AG10803 (cell line): Measurements from ENCODE around the gene CCDC88C.

ENCODE experiments used
- DNase-seq: peaks from one replicate; pipeline ENCODE4 v3.0.0; 2010; ENCODE audit warnings: low read depth
- H3K4me3 ChIP-seq: 2 replicates; pipeline ENCODE4 v1.5.1; 2011; ENCODE audit warnings: mild to moderate bottlenecking, low read length, control low read depth
- CTCF ChIP-seq: conservative IDR thresholded peaks from 2 replicates; pipeline ENCODE4 v1.5.1; 2011; ENCODE audit warnings: mild to moderate bottlenecking, low read length, control low read depth, inconsistent platforms

Gene CCDC88C

GRCh38 chr14:91381801-91382670 is 35.6 kb downstream of the CCDC88C start:
- DNase-seq: no peak
- H3K4me3 ChIP-seq: no peak overlapping the region
- no peak for TF ChIP-seq CTCF

GRCh38 chr14:91380610-91381371 is 36.8 kb downstream of the CCDC88C start:
- no peak for DNase-seq
- H3K4me3 ChIP-seq: no peak overlapping the region
- no peak for TF ChIP-seq CTCF

- no peak for TF ChIP-seq CTCF
- DNase-seq: no peak
- H3K4me3 ChIP-seq: no peak overlapping the region
Observed at GRCh38 chr14:91380123-91380522, 37.5 kb downstream of the CCDC88C start.

GRCh38 chr14:91379579-91379932 is 38.1 kb downstream of the CCDC88C start:
- DNase-seq: no peak
- TF ChIP-seq CTCF: no peak

GRCh38 chr14:91378930-91379578 is 38.6 kb downstream of the CCDC88C start:
- no peak for TF ChIP-seq CTCF
- no peak overlapping the region for H3K4me3 ChIP-seq
- DNase-seq: no peak

More at GRCh38 chr14:91379579-91379932, 38.1 kb downstream of the CCDC88C start:
- no peak overlapping the region for H3K4me3 ChIP-seq

- no peak for TF ChIP-seq CTCF
- DNase-seq: peak; percentile 38
- H3K4me3 ChIP-seq: no peak overlapping the region
Observed at GRCh38 chr14:91377700-91378652, 39.6 kb downstream of the CCDC88C start.
